Activated CD8-positive, alpha-beta memory T cell treated with anti-CD3 and anti-CD28 coated beads, Interleukin-2, amount 50 U/mL, for 48 hours (primary cell): ENCODE results near the gene UFD1.

ENCODE experiments used
- DNase-seq: peaks from one replicate; pipeline ENCODE4 v3.0.0-alpha.2; 2020

Gene UFD1

GRCh38 chr22:19515654-19516377 is 36.8 kb upstream of the UFD1 start:
- DNase-seq: no peak

GRCh38 chr22:19514831-19515565 is 36.0 kb upstream of the UFD1 start:
- DNase-seq: no peak

- no peak for DNase-seq
These were observed 34.8 kb upstream of the UFD1 start for GRCh38 chr22:19513823-19514222.

GRCh38 chr22:19510919-19511341 is 31.9 kb upstream of the UFD1 start:
- DNase-seq: no peak

GRCh38 chr22:19509923-19510322 is 30.9 kb upstream of the UFD1 start:
- DNase-seq: no peak

GRCh38 chr22:19509191-19509590 is 30.2 kb upstream of the UFD1 start:
- DNase-seq: no peak

GRCh38 chr22:19508024-19508776 is 29.2 kb upstream of the UFD1 start:
- no peak for DNase-seq

GRCh38 chr22:19507534-19507861 is 28.5 kb upstream of the UFD1 start:
- DNase-seq: no peak

GRCh38 chr22:19506212-19506611 is 27.2 kb upstream of the UFD1 start:
- no peak for DNase-seq

GRCh38 chr22:19505735-19506126 is 26.7 kb upstream of the UFD1 start:
- no peak for DNase-seq

- DNase-seq: no peak
These were observed 26.1 kb upstream of the UFD1 start for GRCh38 chr22:19504900-19505734.

- peak; percentile 57 for DNase-seq
These were observed 24.9 kb upstream of the UFD1 start for GRCh38 chr22:19503869-19504268.

GRCh38 chr22:19503367-19503766 is 24.4 kb upstream of the UFD1 start:
- DNase-seq: no peak

- DNase-seq: no peak
These were observed 23.0 kb upstream of the UFD1 start for GRCh38 chr22:19501897-19502447.

GRCh38 chr22:19499880-19500242 is 20.9 kb upstream of the UFD1 start:
- no peak for DNase-seq

- no peak for DNase-seq
These were observed 20.4 kb upstream of the UFD1 start for GRCh38 chr22:19499236-19499879.

- DNase-seq: no peak
These were observed 19.8 kb upstream of the UFD1 start for GRCh38 chr22:19498866-19499190.

- DNase-seq: no peak
These were observed 19.3 kb upstream of the UFD1 start for GRCh38 chr22:19498154-19498865.

- no peak for DNase-seq
These were observed 18.3 kb upstream of the UFD1 start for GRCh38 chr22:19497245-19497644.

- DNase-seq: no peak
These were observed 17.3 kb upstream of the UFD1 start for GRCh38 chr22:19496324-19496630.

GRCh38 chr22:19495562-19496323 is 16.8 kb upstream of the UFD1 start:
- no peak for DNase-seq
